GM19468 (cell line): Measurements from ENCODE around the gene RIMBP2.
"Not testable (repeated sequence)": the region's sequence is repeated elsewhere in the genome, so short reads cannot be mapped to it uniquely, and the experiment has no call there.

ENCODE experiments used
- ATAC-seq: cut with Tn5 transposase; IDR thresholded peaks from one replicate; pipeline ENCODE4 v1.9.1; 2021; ENCODE audit warnings: mild to moderate bottlenecking, moderate library complexity, moderate number of reproducible peaks; ENCODE audit not compliant: unreplicated experiment; ENCODE audit errors: extremely low read depth

RIMBP2 gene

GRCh38 chr12:130706885-130707570, 9.1 kb downstream of the RIMBP2 start:
- no peak for ATAC-seq

DNA sequence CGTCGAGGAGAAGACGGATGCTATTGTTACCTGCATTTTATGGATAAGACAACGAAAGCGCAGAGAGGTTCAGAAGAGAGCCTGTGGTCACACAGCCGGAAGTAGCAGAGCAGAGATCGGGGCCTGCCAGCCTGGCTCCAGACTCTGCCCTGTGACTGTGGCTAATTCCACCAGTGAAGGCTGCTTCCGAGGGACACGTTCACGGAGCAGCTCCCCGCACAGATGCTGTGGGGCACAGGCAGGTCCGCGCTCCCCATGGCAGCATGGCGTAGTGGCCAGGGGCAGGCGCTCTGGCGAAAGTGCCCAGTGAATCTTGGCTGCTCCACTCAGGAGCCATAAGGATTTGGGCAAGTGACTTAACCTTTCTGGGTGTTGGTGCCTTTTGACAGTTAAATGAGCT, 9.8 kb downstream of the RIMBP2 start:
- no peak for ATAC-seq

GRCh38 chr12:130705178-130705822, 10.8 kb downstream of the RIMBP2 start:
- ATAC-seq = no peak

DNA sequence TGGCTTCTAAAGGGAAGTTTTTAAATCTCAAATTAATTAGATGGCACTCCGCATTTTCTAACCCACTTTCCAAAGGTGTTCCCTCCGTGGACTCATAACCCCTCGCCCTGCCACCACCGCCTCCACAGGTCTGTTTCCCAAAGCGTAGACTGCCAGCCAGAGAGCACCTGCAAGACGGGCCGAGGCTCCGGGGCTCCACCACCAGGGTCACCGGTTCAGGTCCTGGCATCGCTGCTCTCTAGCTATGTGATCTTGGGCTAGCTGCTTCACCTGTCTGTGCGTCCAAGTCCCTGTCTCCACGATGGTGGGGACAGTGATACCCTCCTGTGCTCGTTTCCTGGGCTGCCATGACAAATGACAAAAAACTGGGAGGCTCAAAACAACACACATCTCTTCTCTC, 11.5 kb downstream of the RIMBP2 start:
- no peak for ATAC-seq

DNA sequence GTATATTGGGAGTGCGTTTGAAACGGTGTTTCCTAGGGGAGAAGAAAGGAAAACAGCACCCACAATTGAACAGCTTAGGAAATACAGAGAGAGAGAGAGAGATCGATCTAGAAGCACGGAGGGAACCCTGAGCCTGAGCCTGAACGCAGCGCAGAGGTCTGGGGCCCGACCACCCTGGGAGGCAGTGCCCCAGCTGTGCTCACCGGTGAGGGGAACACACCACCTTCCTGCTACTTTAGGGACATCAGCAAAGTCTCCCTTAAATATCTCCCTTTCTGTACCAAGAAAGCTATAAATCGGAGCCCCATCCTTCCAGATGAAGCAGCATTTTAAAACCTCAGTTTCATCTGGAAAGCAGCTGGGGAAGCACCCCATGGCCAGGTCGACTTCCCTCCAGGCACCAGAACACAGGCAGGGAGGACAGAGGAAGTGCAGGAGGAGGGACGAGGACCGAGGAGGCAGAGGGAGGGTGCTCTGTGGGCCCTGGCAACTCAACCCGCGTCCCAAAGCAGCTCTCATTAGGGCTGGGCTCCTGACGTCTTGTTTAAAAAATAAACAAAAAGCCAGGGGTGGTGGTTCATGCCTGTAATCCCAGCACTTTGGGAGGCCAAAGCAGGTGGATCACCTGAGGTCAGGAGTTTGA, 12.2 kb downstream of the RIMBP2 start:
- no peak for ATAC-seq

DNA sequence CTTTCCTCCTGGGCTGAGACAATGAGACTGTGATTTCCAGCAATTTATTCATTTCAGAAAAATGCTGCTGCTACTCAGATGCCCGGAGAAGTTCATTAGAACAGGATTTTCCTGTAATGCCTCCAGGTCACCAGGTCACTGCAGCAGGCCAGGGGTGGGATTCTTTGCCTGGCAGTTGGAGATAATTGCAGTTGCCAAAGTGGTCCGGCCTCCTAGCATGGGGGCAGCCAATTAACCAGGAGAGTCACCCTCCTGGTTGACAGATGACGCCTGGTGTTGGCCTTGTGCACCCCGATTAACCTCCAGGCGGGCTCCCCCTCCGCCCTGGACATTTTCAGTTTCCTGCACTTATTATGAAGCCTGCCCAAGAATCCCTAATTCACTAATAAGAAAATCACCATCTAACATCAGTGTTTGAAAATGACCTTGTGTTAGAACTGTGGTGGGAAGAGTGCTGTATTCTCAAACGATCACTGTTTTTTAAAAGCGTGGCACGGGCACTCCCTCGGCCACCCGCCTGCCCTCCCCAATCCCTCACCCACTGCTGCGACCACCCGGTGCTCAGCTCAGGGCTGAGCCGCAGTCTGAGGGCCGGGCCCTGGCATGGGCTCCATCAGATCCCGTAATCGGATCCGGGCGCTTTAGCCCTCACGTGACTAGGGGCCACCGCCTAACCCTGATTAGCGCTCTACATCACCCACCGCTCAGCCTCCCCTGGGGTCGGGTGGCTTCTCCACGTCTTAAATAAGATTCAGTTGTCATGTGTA, 12.9 kb downstream of the RIMBP2 start:
- ATAC-seq = no peak

DNA sequence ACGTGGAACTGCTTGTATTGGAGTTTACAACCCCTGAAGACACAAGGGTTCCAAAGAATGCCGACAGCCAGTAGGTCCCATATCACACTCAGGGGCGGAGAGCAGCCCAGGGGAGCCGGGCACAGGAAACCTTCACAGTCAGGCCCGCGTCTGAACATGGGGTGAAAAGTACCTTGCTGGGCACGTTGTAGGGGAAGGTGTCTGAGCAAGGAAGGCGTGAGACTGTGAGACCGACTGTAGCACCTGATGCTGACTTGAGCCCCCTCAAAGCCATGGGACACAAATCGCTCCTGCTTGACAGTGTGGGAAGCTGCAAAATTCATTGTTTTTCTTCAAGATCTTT, 14.7 kb downstream of the RIMBP2 start:
- ATAC-seq = no peak

DNA sequence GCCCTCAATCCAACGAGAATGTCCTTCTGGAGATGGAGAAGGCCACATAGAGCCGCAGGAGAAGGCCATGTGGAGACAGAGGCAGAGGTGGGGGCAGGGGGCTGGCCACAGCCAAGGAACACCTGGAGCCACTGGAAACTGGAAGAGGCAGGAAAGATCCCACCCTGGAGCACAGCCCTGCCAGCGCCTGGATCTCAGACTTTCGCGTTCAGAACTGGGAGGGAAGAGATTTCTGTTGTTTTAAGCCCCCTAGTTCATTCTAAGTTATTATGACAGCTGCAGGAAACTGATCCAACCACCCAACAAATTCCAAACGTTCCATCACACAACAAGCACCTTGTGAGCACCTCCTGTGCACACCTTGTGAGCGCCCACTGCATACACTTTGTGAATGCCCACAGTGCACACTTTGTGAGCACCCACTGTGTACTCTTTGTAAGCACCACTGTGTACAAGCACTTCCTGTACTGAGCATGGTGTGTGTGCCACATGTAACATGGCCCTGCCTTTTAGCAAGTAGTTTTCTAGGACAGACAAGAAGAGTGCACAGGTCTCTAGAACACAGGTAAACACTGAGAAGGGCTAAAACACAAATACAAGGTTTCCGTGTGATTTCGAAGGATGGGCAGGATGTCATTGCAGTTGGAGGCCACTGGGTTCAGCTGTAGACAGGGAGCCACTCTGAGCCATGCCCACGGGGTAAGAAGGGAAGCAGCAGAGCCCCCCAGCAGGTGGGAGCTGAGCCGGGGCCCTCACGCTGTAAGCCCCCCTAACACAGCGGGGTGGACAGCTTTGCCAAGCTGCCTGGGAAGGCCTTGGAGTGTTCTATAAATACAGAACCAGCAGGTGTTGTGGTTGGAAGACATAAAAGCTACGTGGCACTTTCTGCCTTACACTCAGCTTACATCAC, 15.4 kb downstream of the RIMBP2 start:
- ATAC-seq = no peak

GRCh38 chr12:130698106-130698505, 18.0 kb downstream of the RIMBP2 start:
- ATAC-seq = no peak

GRCh38 chr12:130696379-130697100, 19.6 kb downstream of the RIMBP2 start:
- no peak for ATAC-seq

- no peak for ATAC-seq
These were observed 21.0 kb downstream of the RIMBP2 start for GRCh38 chr12:130695061-130695460.

GRCh38 chr12:130689408-130690405, 26.4 kb downstream of the RIMBP2 start:
- no peak for ATAC-seq

DNA sequence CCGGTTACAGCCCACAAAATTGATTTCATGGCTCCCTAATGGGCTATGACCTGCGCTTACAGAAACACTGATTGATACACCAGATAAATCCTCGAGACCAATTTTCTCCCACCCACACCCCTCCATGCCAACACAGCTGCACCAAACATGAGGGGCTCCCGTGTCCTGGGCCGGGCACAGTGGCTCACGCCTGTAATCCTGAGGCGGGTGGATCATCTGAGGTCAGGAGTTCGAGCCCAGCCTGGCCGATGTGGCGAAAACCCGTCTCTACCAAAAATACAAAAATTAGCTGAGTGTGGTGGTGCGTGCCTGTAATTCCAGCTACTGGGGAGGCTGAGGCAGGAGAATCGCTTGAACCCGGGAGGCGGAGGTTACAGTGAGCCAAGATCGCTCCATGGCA, 27.1 kb downstream of the RIMBP2 start:
- not testable (repeated sequence) for ATAC-seq

DNA sequence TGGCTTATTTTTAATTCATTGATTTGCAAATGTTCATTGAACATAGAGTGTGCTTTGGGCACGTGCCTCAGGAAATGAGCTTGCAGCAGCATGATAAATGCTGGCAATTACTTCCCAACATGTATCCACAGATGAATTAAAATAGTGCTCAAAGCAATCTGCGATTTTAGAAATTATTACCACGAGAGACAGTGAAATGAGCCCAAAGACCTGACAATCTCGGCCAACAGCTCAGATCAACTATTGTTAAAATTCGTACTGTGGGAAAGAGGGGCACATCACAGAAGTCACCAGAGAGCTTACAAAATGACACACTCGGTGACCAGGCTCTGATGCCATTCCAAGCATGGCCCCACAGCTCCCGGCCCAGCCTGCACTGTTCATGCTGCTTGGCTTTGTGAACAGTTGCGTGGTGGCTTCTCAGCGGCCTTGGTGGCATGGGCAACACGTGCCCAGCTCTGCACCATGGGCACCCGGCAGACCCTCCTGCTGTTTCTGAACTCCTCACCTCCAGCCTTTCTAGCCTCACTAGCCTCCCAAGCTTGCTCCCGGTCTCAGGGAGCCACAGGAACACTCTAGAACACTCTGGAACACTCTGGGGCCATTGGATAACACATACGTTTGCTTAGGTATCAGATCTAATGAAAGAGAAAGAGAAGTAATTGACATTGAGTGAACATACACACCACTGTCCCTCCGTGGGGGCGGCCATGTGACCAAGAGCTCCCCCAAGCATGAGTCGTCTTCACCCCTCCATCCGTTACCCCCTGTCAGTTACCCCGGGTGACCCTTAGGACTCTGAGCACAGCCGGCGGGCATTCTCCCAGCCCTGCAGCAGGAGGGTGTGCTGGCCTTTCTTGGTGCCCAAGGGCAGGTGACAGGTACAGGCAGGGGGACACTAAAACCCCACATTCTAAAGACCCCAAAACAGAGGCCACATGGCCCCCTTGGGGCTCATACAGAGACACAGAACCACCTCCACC, 28.0 kb downstream of the RIMBP2 start:
- no peak for ATAC-seq

- ATAC-seq = no peak
These were observed 28.9 kb downstream of the RIMBP2 start for GRCh38 chr12:130687190-130687589.

- no peak for ATAC-seq
These were observed 29.5 kb downstream of the RIMBP2 start for GRCh38 chr12:130686511-130686991.

GRCh38 chr12:130685850-130686249, 30.2 kb downstream of the RIMBP2 start:
- no peak for ATAC-seq
